ENCODE results near the gene USP7. TPM values are rescaled to one million over a fixed set of nuclear protein-coding genes. Genes with fewer than 3 reads are reported as not detected.
A peak's percentile ranks its signal among the peaks of the same experiment; 100 is the strongest.
"Not testable (repeated sequence)": the region's sequence is repeated elsewhere in the genome, so short reads cannot be mapped to it uniquely, and the experiment has no call there.

USP7 gene
- total RNA-seq, 3 donors from 2014 or later = 87.9 to 156 (median 118) TPM

DNA sequence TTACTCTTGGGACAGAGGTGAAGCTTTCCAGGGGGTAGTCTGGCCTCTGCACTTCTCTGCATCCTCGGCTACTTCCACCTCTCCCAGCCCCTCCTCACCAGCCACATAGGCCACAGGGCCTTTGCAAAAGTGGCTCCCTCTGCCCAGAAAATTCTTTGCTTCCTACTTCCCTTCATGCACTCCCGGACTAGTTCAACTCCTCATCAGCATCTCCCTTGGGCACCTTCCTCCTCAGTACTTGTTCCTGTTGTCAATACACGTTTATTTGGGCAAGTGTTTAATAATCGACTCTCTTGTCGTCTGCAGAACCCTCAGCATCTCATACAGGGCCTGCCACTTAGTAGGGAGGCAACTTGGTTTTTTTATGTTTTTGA is 23.1 kb upstream of the USP7 start:
- Histone ChIP-seq H3K4me3 (no peak overlapping the region), H3K27me3 (no peaks in the 10 kb centered on the region)
- no peak for TF ChIP-seq POLR2A (IDR thresholded peaks at IDR 0.05)
- TF ChIP-seq CTCF (IDR thresholded peaks at IDR 0.05) = no peak
- TF ChIP-seq POLR2AphosphoS5 (IDR thresholded peaks at IDR 0.05) = no peak

GRCh38 chr16:8986111-8986510 is 22.4 kb upstream of the USP7 start:
- intact Hi-C loops (cut with DNase I; ENCODE audit: low total_unique reads) = no loop called here
- H3K27me3 ChIP-seq = no peaks in the 10 kb centered on the region
- H3K9me3 ChIP-seq = no peaks in the 10 kb centered on the region
- H3K4me3 ChIP-seq = no peak overlapping the region
- TF ChIP-seq POLR2A (IDR thresholded peaks at IDR 0.05) = no peak
- TF ChIP-seq POLR2AphosphoS5 (IDR thresholded peaks at IDR 0.05) = no peak
- TF ChIP-seq CTCF (IDR thresholded peaks at IDR 0.05) = no peak
- no peaks in the 10 kb centered on the region for H3K36me3 ChIP-seq
- no peak for DNase-seq (ENCODE audit: low spot score in 2 of 2)
- no peaks in the 10 kb centered on the region for H3K4me1 ChIP-seq
- H3K27ac ChIP-seq = no peak overlapping the region

More for the DNA sequence above, 23.1 kb upstream of the USP7 start:
- no peak overlapping the region for H3K27ac ChIP-seq
- no peaks in the 10 kb centered on the region for H3K36me3 ChIP-seq
- no peak for DNase-seq (ENCODE audit: low spot score in 2 of 2)
- intact Hi-C loops (cut with DNase I; ENCODE audit: low total_unique reads) = no loop called here
- H3K4me1 ChIP-seq = no peaks in the 10 kb centered on the region
- no peaks in the 10 kb centered on the region for H3K9me3 ChIP-seq

GRCh38 chr16:8982816-8983215 is 19.1 kb upstream of the USP7 start:
- H3K4me3 ChIP-seq = no peak overlapping the region
- H3K27me3 ChIP-seq = no peaks in the 10 kb centered on the region
- DNase-seq (ENCODE audit: low spot score in 2 of 2) = no peak
- TF ChIP-seq CTCF (IDR thresholded peaks at IDR 0.05) (no peak), POLR2AphosphoS5 (IDR thresholded peaks at IDR 0.05) (no peak), POLR2A (IDR thresholded peaks at IDR 0.05) (no peak)
- no peak overlapping the region for H3K27ac ChIP-seq
- H3K36me3 ChIP-seq = no peaks in the 10 kb centered on the region
- intact Hi-C loops (cut with DNase I; ENCODE audit: low total_unique reads) = no loop called here
- no peaks in the 10 kb centered on the region for H3K9me3 ChIP-seq
- no peaks in the 10 kb centered on the region for H3K4me1 ChIP-seq

GRCh38 chr16:8981901-8982300 is 18.2 kb upstream of the USP7 start:
- DNase-seq (ENCODE audit: low spot score in 2 of 2); H3K36me3 ChIP-seq; H3K4me3 ChIP-seq; H3K4me1 ChIP-seq; H3K9me3 ChIP-seq; H3K27me3 ChIP-seq; H3K27ac ChIP-seq; intact Hi-C loops (cut with DNase I; ENCODE audit: low total_unique reads): not testable (repeated sequence)

- H3K4me1 ChIP-seq; H3K9me3 ChIP-seq; DNase-seq (ENCODE audit: low spot score in 2 of 2); H3K4me3 ChIP-seq; H3K36me3 ChIP-seq; intact Hi-C loops (cut with DNase I; ENCODE audit: low total_unique reads); H3K27ac ChIP-seq; H3K27me3 ChIP-seq: not testable (repeated sequence)
Observed at GRCh38 chr16:8976189-8976588, 12.5 kb upstream of the USP7 start.

GRCh38 chr16:8975039-8975438 is 11.3 kb upstream of the USP7 start:
- H3K27ac ChIP-seq = no peak overlapping the region
- no peaks in the 10 kb centered on the region for H3K27me3 ChIP-seq
- intact Hi-C loops (cut with DNase I; ENCODE audit: low total_unique reads) = no loop called here
- H3K4me3 ChIP-seq = no peak overlapping the region
- H3K36me3 ChIP-seq = no peaks in the 10 kb centered on the region
- H3K4me1 ChIP-seq = no peaks in the 10 kb centered on the region
- TF ChIP-seq POLR2AphosphoS5 (IDR thresholded peaks at IDR 0.05) = no peak
- DNase-seq (ENCODE audit: low spot score in 2 of 2) = no peak
- no peaks in the 10 kb centered on the region for H3K9me3 ChIP-seq

DNA sequence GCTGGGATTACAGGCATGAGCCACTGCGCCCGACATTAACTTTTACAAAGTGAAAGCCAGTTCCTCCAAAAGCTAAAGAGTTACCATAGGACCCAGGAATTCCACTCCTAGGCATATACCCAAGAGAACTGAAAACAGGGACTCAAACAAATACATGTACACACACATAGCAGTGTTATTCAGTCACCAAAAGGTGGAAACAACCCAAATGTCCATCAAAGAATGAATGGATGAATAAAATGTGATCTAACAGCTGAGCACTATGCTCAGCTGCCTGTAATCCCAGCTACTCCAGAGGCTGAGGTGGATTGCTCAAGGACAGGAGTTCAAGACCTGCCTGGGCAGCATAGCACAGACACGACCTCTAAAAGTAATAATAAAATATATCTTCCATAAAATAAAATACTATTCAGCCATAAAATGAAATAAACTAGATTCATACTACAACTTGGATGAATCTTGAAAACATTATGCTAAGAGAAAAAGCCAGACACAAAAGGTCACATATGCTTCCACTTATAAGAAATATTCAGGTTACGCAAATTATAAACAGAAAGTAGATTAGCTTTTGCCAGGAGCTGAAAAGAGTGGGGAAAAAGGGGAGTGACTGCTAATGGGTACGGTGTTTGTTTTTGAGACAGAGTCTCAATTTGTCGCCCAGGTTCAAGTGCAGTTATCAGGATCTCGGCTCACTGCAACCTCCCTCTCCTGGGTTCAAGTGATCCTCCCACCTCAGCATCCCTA is 9.3 kb upstream of the USP7 start:
- no peaks in the 10 kb centered on the region for H3K27me3 ChIP-seq
- no peaks in the 10 kb centered on the region for H3K9me3 ChIP-seq
- peak overlapping the region in 1 of 2 donors; percentile 26 for H3K27ac ChIP-seq
- TF ChIP-seq POLR2A (IDR thresholded peaks at IDR 0.05) (no peak), POLR2AphosphoS5 (IDR thresholded peaks at IDR 0.05) (no peak), CTCF (IDR thresholded peaks at IDR 0.05) (no peak)
- no peaks in the 10 kb centered on the region for H3K4me1 ChIP-seq
- H3K4me3 ChIP-seq = no peak overlapping the region
- DNase-seq (ENCODE audit: low spot score in 2 of 2) = no peak
- no peaks in the 10 kb centered on the region for H3K36me3 ChIP-seq
- intact Hi-C loops (cut with DNase I; ENCODE audit: low total_unique reads) = no loop called here

Measured in breast epithelium (tissue), 4 donors.